Caco-2 (cell line): ENCODE results near the gene ZNF436. TPM values are rescaled to one million over a fixed set of nuclear protein-coding genes. Genes with fewer than 3 reads are reported as not detected.

Experiments used
- BruUV-seq: library from RNA; stranded (reverse); fragments of 400-500 nt; replicated peaks from 2 replicates; lab custom pipeline; 2021; lab: Mats Ljungman, UMichigan
- CTCF ChIA-PET: fragments of 300-600 bp; sonication (Branson Sonifier 250); formaldehyde crosslinking; loops from one replicate; lab custom pipeline; 2022; ENCODE audit warnings: antibody characterized with exemption; lab: Charles Lee
- POLR2A ChIA-PET: fragments of 300-600 bp; sonication (Branson Sonifier 250); formaldehyde crosslinking; loops from one replicate; lab custom pipeline; 2022; ENCODE audit warnings: antibody characterized with exemption; lab: Charles Lee
- DNase-seq, 2 experiments: peaks; one replicate each; pipeline versions ENCODE4 v3.0.0 to v3.0.0-alpha.2; 2020 to 2022
- H3K27me3 ChIP-seq: replicated peaks from 2 replicates; pipeline ENCODE4 v1.6.0; 2011; ENCODE audit warnings: low read length; ENCODE audit not compliant: control insufficient read depth, insufficient read depth
- H3K36me3 ChIP-seq: 2 replicates; pipeline ENCODE4 v1.5.1; 2011; ENCODE audit warnings: low read length; ENCODE audit not compliant: control insufficient read depth, insufficient read depth
- H3K4me1 ChIP-seq: fragments of 250-450 bp; sonication (Bioruptor Pico); 2 replicates; pipeline ENCODE4 v1.5.1; 2020; ENCODE audit warnings: mild to moderate bottlenecking
- H3K4me3 ChIP-seq: 2 replicates; pipeline ENCODE4 v1.5.1; 2011; ENCODE audit warnings: low read depth, mild to moderate bottlenecking, control low read depth, low read length
- H3K9me3 ChIP-seq: fragments of 250-450 bp; sonication (Bioruptor Pico); 2 replicates; pipeline ENCODE4 v1.5.1; 2020; ENCODE audit warnings: mild to moderate bottlenecking, moderate library complexity
- H3K27ac Mint-ChIP-seq: one replicate; pipeline ENCODE4 v1.8.0; 2022; ENCODE audit warnings: mixed read lengths; ENCODE audit not compliant: unreplicated experiment
- H3K27me3 Mint-ChIP-seq: one replicate; pipeline ENCODE4 v1.8.0; 2022; ENCODE audit warnings: mixed read lengths; ENCODE audit not compliant: insufficient read depth, unreplicated experiment
- H3K36me3 Mint-ChIP-seq: one replicate; pipeline ENCODE4 v1.8.0; 2022; ENCODE audit warnings: mild to moderate bottlenecking, mixed read lengths; ENCODE audit not compliant: insufficient read depth, unreplicated experiment
- H3K4me1 Mint-ChIP-seq: one replicate; pipeline ENCODE4 v1.8.0; 2022; ENCODE audit warnings: low read depth, mixed read lengths; ENCODE audit not compliant: unreplicated experiment
- H3K4me3 Mint-ChIP-seq: one replicate; pipeline ENCODE4 v1.8.0; 2022; ENCODE audit warnings: mild to moderate bottlenecking, moderate library complexity, mixed read lengths; ENCODE audit not compliant: unreplicated experiment
- H3K9me3 Mint-ChIP-seq: one replicate; pipeline ENCODE4 v1.8.0; 2022; ENCODE audit warnings: mixed read lengths; ENCODE audit not compliant: unreplicated experiment
- intact Hi-C: fragments of 100-400 bp; cut with micrococcal nuclease; formaldehyde crosslinking; loops from one replicate; pipeline ENCODE4 v1.10.0; 2022; ENCODE audit not compliant: unreplicated experiment
- total RNA-seq: library from RNA; stranded (reverse); gene quantifications from 2 replicates; pipeline ENCODE4 v1.2.3, GENCODE V29; 2022
- TF ChIP-seq, protein P1 (sequence below), 2 experiments: fragments of 200-600 bp in 1 of 2; IDR thresholded peaks; 1 replicate in 1 of 2; 2 replicates in 1 of 2; pipeline versions ENCODE4 v1.5.1 to v1.8.0; 2011 to 2022; ENCODE audit warnings: antibody characterized with exemption in 1 of 2, control low read depth in 1 of 2, inconsistent platforms in 1 of 2, low read depth in 1 of 2, low read length in 1 of 2, mild to moderate bottlenecking in 1 of 2, moderate library complexity in 1 of 2; ENCODE audit not compliant: insufficient read depth in 1 of 2, severe bottlenecking in 1 of 2, unreplicated experiment in 1 of 2

The ZNF436 gene
- total RNA-seq, 1 experiment from 2014 or later = 6.1 TPM

DNA sequence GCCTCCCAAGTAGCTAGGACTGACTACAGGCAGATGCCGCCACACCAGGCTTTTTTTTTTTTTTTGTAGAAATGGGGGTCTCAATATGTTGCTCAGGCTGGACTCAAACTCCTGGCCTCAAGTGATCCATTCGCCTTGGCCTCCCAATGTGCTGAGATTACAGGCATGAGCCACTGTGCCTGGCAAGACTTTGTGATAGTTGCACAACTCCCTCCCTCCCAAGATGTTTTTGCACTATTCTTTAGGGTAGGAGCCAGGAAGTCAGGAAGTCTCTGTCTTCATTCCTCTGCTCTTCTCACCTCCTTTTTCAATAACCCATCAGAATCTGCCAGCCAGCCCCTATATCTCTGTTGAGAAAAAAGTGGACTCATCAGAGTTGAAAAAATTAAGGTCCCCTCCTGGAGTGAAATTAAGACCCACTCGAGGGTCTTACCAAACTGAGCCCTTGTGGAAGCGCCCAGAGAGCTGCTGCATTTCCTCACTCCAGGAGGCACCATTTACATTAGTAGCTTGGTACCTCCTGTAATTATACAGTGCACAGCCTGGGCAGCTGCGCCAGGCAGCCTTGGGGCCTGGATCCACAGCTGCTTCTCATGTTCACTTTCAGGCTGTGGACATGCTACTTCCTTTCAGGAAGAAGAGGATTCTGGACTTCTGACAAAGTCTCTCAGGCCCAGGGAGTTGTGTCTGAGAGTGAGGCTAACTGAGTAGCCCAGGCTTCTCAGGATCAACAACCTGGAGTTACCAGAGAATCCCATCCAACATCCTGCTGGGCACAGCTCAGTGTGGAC lies 30.9 kb upstream of the ZNF436 start:
- intact Hi-C loops = loop anchor here (5.0 to 10.0 kb wide), 2 partner anchors 56 to 88 kb away; partner anchors contain the start of gene HNRNPR
- BruUV-seq = no TSS peak
- Mint-ChIP-seq H3K4me3 (no peak overlapping the region), H3K27ac (no peak overlapping the region), H3K36me3 (no peaks in the 10 kb centered on the region), H3K4me1 (peaks cover 8% of the 10 kb centered on the region), H3K27me3 (no peaks in the 10 kb centered on the region), H3K9me3 (no peaks in the 10 kb centered on the region)
- no peak for DNase-seq
- H3K36me3 ChIP-seq = no peaks in the 10 kb centered on the region; the same call in 1 of the 2 replicates
- no peaks in the 10 kb centered on the region for H3K9me3 ChIP-seq
- CTCF ChIA-PET = no interaction called here
- no peak overlapping the region for H3K4me3 ChIP-seq
- TF ChIP-seq, protein P1, sequence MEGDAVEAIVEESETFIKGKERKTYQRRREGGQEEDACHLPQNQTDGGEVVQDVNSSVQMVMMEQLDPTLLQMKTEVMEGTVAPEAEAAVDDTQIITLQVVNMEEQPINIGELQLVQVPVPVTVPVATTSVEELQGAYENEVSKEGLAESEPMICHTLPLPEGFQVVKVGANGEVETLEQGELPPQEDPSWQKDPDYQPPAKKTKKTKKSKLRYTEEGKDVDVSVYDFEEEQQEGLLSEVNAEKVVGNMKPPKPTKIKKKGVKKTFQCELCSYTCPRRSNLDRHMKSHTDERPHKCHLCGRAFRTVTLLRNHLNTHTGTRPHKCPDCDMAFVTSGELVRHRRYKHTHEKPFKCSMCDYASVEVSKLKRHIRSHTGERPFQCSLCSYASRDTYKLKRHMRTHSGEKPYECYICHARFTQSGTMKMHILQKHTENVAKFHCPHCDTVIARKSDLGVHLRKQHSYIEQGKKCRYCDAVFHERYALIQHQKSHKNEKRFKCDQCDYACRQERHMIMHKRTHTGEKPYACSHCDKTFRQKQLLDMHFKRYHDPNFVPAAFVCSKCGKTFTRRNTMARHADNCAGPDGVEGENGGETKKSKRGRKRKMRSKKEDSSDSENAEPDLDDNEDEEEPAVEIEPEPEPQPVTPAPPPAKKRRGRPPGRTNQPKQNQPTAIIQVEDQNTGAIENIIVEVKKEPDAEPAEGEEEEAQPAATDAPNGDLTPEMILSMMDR (IDR thresholded peaks at IDR 0.05; ENCODE audit: insufficient read depth in 1 of 2, low read depth in 1 of 2, low read length in 1 of 2, severe bottlenecking in 1 of 2, unreplicated experiment in 1 of 2) = no peak
- 0 out of 2 replicates have a peak, but pooled peaks cover 7% of the 10 kb centered on the region for H3K4me1 ChIP-seq
- no peaks in the 10 kb centered on the region for H3K27me3 ChIP-seq
- POLR2A ChIA-PET = no interaction called here

- H3K27me3 Mint-ChIP-seq = no peaks in the 10 kb centered on the region
- intact Hi-C loops = no loop called here
These were observed 29.6 kb upstream of the ZNF436 start for GRCh38 chr1:23399229-23399628.

GRCh38 chr1:23397908-23398307 lies 28.3 kb upstream of the ZNF436 start:
- no TSS peak for BruUV-seq
- DNase-seq = no peak
- CTCF ChIA-PET = no interaction called here
- Histone ChIP-seq H3K9me3 (no peaks in the 10 kb centered on the region), H3K36me3 (no peaks in the 10 kb centered on the region; the same call in 1 of the 2 replicates), H3K27me3 (no peaks in the 10 kb centered on the region), H3K4me3 (no peak overlapping the region), H3K4me1 (no peaks in the 10 kb centered on the region)
- H3K4me3 Mint-ChIP-seq = no peak overlapping the region
- TF ChIP-seq, protein P1 (IDR thresholded peaks at IDR 0.05; ENCODE audit: insufficient read depth in 1 of 2, low read depth in 1 of 2, low read length in 1 of 2, severe bottlenecking in 1 of 2, unreplicated experiment in 1 of 2) = no peak
- H3K36me3 Mint-ChIP-seq = no peaks in the 10 kb centered on the region
- intact Hi-C loops = no loop called here
- no peak overlapping the region for H3K27ac Mint-ChIP-seq
- H3K4me1 Mint-ChIP-seq = no peaks in the 10 kb centered on the region
- POLR2A ChIA-PET = no interaction called here
- H3K9me3 Mint-ChIP-seq = no peaks in the 10 kb centered on the region
- H3K27me3 Mint-ChIP-seq = no peaks in the 10 kb centered on the region

More at GRCh38 chr1:23399229-23399628, 29.6 kb upstream of the ZNF436 start:
- no peaks in the 10 kb centered on the region for H3K36me3 Mint-ChIP-seq
- no peak overlapping the region for H3K4me3 Mint-ChIP-seq
- DNase-seq = no peak
- Histone ChIP-seq H3K9me3 (no peaks in the 10 kb centered on the region), H3K27me3 (no peaks in the 10 kb centered on the region), H3K4me1 (0 out of 2 replicates have a peak, but pooled peaks cover 7% of the 10 kb centered on the region), H3K4me3 (no peak overlapping the region), H3K36me3 (no peaks in the 10 kb centered on the region; the same call in 1 of the 2 replicates)
- no peaks in the 10 kb centered on the region for H3K9me3 Mint-ChIP-seq
- BruUV-seq = no TSS peak
- CTCF ChIA-PET = no interaction called here
- POLR2A ChIA-PET = no interaction called here
- TF ChIP-seq, protein P1 (IDR thresholded peaks at IDR 0.05; ENCODE audit: insufficient read depth in 1 of 2, low read depth in 1 of 2, low read length in 1 of 2, severe bottlenecking in 1 of 2, unreplicated experiment in 1 of 2) = no peak
- H3K27ac Mint-ChIP-seq = no peak overlapping the region
- peaks cover 4% of the 10 kb centered on the region for H3K4me1 Mint-ChIP-seq
